HG03139 (cell line): ENCODE results near the gene S100A1.
"Not testable (repeated sequence)": the region's sequence is repeated elsewhere in the genome, so short reads cannot be mapped to it uniquely, and the experiment has no call there.

Experiments used
- ATAC-seq: cut with Tn5 transposase; IDR thresholded peaks from one replicate; pipeline ENCODE4 v1.9.1; 2021; ENCODE audit not compliant: unreplicated experiment

S100A1 gene

GRCh38 chr1:153651771-153652170 is 23.5 kb downstream of the S100A1 start:
- no peak for ATAC-seq

DNA sequence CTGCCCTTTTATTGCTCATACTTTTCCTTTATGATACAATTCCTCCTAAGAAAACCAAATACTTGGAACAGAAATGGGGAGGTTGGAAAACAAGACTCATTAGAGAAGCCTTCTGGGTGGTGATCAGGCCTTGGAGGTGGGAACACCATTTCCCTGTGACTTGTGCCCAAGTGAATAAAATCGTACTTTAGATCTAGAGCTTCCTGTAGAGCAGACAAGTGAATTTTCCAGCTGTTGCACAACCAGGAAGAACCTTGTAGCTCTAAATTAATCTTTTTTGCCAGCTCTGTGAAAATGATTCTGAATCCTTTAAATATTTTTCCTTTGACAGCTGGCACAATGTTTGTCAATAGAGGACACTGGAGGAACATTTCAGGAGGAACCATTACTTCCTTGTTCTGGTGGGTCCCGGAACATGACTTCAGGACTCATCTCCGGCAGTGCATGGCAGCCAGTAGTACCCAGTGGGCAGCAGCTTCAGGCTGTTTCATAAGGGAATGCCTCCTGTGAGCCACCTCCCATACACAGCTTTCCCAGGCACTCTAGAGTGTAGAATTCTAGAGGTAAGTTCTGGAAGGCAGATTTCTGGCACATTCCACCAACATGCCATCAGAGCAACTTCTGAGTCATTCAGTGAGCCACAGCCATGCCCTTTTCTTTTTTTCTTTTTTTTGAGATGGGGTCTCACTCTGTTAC is 24.7 kb downstream of the S100A1 start:
- no peak for ATAC-seq

- ATAC-seq = no peak
Measured at GRCh38 chr1:153655333-153655732, 27.1 kb downstream of the S100A1 start.

DNA sequence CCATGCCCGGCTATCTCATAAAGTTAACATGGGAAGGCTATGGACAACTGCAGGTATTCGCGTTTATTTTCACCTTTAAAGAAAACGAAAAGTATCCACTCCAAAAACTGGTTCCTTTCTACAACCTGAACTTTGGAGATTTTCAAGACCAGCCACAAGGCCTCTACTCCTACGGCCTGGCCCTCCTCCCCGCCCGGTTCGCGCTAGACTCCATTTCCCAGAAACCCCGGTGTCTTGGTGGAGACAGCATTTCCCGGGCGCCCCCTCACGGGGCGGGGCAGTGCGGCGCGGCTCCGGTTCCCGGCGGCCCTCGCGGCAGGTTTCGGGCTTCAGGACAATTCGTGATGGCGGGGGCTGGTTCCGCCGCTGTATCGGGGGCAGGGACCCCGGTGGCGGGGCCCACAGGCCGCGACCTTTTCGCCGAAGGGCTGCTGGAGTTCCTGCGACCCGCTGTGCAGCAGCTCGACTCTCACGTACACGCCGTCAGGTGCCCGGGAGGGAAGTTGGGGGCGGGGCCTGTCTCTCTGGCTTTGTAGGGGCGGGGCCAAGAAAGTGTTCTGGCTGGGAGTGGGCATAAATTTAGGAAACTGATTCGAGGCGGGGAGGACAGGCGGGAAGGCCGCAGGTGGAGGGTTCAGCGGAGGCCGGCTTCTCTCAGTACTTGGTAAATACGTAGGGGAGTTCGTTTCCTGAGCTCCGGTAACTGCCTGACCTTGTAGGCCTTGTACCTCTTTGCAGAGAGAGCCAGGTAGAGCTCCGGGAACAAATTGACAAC is 30.4 kb downstream of the S100A1 start, which contains the start of gene SNAPIN:
TSS of gene SNAPIN (plus strand) at position 304 of the 775 bp plus-strand sequence. CDS start at position 345, 41 bp downstream.
- ATAC-seq = peak; percentile 91

GRCh38 chr1:153659175-153659534 is 30.9 kb downstream of the S100A1 start:
- no peak for ATAC-seq

GRCh38 chr1:153659656-153660055 is 31.4 kb downstream of the S100A1 start:
- no peak for ATAC-seq

DNA sequence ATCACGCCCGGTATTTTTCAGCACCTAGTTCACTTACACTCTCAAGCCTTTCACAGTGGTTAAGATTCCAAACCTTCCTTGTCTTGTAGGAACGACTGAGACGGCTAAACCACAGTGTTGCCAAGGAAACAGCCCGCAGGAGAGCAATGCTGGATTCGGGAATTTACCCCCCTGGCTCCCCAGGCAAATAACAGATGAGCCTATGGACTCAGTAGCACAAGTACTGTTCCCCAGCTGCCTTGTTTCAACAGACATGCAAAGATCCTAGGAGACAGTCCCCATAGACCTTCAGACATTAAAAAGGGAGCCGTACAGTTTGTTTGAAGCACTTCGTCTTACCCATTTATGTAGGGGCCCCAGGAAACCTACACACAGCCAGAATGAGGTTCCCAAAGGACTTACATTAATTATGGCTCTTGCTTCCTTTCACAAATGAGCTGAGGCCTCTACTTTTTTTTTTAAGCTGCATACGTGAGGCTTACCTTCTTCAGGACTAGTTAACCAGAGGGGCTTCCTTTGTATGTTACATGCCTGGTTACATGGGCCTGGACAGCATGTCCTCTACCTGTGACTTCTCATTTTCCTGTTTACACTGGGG is 33.0 kb downstream of the S100A1 start:
- no peak for ATAC-seq

DNA sequence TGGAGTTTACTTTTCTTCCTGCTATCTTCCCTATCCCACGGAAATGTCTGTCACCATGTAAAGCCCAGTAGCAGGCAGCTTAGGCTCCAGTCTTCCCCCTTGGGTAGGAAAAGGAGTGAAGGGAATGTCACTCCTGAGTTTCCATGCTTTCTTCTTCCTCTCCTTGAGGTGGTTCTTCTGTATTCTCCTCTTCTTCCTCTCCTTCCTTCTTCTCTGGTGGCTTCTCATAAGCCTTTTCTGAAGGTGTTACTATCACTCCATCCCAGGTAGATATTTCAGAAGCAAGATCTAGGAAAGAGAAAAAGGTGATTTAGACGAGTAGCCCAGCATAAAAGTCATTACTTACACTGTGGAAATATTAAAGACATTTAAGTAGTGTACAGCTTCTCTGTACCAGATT is 34.0 kb downstream of the S100A1 start:
- no peak for ATAC-seq

GRCh38 chr1:153663211-153663610 is 35.0 kb downstream of the S100A1 start:
- no peak for ATAC-seq

DNA sequence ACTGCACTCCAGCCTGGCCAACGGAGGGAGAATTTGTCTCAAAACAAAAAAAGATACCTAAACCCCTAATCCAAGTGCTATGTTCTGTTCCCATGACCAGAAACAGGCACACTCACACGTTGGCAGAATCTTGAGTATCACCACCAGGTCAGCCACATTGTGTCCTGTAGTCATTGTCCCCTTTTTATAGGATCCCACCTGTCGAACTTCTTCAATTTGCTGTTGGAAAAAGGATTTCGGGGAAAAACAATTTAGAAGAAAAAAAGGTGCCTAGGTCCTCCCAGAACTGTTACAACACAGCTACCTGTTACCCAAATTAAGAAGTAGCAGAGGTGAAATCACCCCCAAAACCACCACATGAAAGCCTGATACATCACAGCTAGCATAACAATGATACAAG is 39.2 kb downstream of the S100A1 start:
- ATAC-seq = no peak

DNA sequence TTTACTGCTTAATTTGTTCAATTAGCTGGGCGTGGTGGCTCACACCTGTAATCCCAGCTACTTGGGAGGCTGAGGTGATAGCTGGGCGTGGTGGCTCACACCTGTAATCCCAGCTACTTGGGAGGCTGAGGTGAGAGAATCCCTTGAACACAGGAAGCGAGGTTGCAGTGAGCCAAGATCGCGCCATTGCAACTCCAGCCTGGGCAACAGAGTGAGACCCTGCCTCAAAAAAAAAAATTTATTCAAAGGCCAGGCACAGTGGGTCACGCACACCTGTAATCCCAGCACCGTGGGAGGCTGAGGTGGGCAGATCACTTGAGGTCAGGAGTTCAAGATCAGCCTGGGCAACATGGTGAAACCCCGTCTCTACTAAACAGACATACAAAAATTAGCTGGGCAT is 40.4 kb downstream of the S100A1 start:
- ATAC-seq = not testable (repeated sequence)

GRCh38 chr1:153669606-153670005 is 41.4 kb downstream of the S100A1 start:
- no peak for ATAC-seq

GRCh38 chr1:153670257-153670858 is 42.1 kb downstream of the S100A1 start:
- ATAC-seq = no peak

GRCh38 chr1:153670859-153671627 is 42.8 kb downstream of the S100A1 start, which contains the start of gene ILF2:
TSS of gene ILF2 (minus strand) at chr1:153670993. CDS start at chr1:153670922, 71 bp downstream.
- ATAC-seq = peak; percentile 94

GRCh38 chr1:153671628-153672353 is 43.6 kb downstream of the S100A1 start:
- peak; percentile 2 for ATAC-seq

DNA sequence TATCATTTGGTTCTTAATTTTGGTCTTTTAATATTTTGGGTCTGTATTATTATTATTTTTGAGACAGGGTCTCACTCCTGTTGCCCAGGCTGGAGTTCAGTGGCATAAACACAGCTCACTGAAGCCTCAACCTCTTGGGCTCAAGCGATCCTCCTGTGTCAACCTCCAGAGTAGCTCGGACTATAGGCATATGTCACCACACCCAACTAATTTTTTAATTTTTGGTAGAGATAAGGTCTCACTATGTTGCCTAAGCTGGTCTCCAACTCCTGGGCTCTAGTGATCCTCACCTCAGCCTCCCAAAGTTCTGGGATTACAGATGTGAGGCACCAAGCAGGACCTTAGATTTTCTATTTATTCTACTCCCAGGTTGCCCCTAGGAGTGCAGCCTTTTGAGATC is 45.3 kb downstream of the S100A1 start:
- no peak for ATAC-seq

- no peak for ATAC-seq
Measured at GRCh38 chr1:153677718-153678518, 49.7 kb downstream of the S100A1 start.

DNA sequence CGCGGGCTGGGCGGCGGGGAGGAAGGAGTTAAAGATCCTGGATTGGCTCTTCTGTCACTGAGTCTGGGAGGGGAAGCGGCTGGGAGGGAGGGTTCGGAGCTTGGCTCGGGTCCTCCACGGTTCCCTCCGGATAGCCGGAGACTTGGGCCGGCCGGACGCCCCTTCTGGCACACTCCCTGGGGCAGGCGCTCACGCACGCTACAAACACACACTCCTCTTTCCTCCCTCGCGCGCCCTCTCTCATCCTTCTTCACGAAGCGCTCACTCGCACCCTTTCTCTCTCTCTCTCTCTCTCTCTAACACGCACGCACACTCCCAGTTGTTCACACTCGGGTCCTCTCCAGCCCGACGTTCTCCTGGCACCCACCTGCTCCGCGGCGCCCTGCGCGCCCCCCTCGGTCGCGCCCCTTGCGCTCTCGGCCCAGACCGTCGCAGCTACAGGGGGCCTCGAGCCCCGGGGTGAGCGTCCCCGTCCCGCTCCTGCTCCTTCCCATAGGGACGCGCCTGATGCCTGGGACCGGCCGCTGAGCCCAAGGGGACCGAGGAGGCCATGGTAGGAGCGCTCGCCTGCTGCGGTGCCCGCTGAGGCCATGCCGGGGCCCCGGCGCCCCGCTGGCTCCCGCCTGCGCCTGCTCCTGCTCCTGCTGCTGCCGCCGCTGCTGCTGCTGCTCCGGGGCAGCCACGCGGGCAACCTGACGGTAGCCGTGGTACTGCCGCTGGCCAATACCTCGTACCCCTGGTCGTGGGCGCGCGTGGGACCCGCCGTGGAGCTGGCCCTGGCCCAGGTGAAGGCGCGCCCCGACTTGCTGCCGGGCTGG is 50.5 kb downstream of the S100A1 start, which contains the start of gene NPR1:
TSS of gene NPR1 (plus strand) at position 170 of the 818 bp plus-strand sequence. CDS start at position 591, 421 bp downstream.
- ATAC-seq = no peak
